RWPE1 (cell line): ENCODE measurements around the gene TGM2.
A peak's percentile ranks its signal among the peaks of the same experiment; 100 is the strongest.

Experiments
- CTCF ChIA-PET: fragments of 350-600 bp; sonication (Branson Sonifier 250); formaldehyde crosslinking; extraction: SDS; loops from one replicate; lab custom pipeline; 2021; lab: Yijun Ruan, JAX
- POLR2A ChIA-PET: fragments of 400-600 bp; formaldehyde crosslinking; extraction: SDS; loops from one replicate; lab custom pipeline; 2020; ENCODE audit warnings: antibody characterized with exemption; ENCODE audit not compliant: low non-redundant PET; lab: Yijun Ruan, JAX
- DNase-seq: peaks from one replicate; pipeline ENCODE4 v3.0.0; 2012; ENCODE audit warnings: low spot score
- H3K27ac ChIP-seq: fragments of 450-650 bp; 2 replicates; pipeline ENCODE4 v1.5.1; 2017
- CTCF ChIP-seq: fragments of 450-650 bp; conservative IDR thresholded peaks from 2 replicates; pipeline ENCODE4 v1.5.1; 2017; ENCODE audit warnings: low read depth, mild to moderate bottlenecking

The TGM2 gene

DNA sequence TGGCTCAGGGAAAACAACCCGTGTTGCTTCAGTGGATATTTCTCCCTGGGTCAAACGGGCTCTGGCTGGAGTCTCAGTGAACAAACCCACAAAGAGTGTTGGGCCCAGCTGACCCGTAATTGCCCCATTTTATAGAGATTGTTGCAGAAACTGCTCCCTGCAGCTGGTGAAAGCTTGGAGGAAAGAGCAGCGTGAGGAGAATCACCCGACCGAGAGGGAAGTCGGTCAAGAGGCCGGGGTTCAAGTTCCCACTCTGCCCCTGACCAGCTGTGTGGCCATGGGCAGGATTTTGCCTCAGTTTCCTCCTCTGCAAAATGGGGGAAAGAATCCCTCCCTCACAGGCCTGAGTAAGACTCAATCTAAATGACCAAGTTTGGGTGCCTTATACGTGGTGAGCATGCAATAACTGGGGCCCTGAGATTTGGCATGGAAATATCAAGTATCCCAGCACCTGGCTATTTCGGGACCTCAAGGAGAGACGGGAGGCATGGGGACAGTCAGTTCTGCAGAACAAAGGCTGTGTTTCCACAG lies 1.7 kb upstream of the TGM2 start:
- no peak for TF ChIP-seq CTCF
- CTCF ChIA-PET = interaction anchor here (0.6 to 5.7 kb wide), 9 partner anchors 52 to 603 kb away, joined by 3 to 47 read pairs (median 4); no protein-coding TSS in a partner anchor
- DNase-seq = no peak
- H3K27ac ChIP-seq = peak overlapping the region; percentile 86; the same call in 1 of the 2 replicates
- POLR2A ChIA-PET = no interaction called here

DNA sequence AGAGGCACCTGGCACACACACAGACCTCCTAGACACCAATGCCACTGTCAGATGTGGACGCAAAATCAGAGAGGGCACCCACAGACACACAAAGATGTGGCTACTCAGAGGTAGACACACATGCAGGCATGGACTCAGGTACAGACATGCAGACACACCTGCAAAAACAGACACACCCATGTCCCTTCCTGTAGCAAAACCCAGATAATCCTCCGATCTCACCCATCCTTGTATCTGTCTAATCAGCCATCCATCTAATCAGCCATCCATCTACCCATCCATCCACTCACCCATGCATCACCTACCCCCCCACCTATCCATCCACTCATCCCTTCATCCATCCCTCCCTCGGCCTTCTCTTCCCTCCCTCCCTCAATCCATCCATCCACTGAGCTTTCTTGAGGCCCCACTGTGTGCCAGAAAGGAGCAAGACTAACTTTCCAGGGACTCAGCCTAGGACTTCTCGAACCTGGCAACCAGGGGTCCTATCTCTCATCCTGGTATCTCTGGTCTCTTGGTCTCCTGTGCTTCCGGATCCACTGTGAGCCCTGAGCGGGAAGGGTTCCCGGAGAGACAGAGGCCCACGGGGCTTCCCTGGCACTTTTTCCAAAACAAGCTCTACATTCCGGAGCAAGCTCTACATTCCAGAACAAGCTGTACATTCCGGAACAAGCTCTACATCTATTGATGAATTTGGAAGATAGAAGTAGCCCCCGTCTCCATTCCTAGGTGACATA lies 1.1 kb upstream of the TGM2 start:
- no peak for DNase-seq
- TF ChIP-seq CTCF = no peak
- ChIA-PET POLR2A (no interaction called here), CTCF (interaction anchor here (0.7 to 5.7 kb wide), 8 partner anchors 36 to 522 kb away, joined by 3 to 47 read pairs (median 4); no protein-coding TSS in a partner anchor)
- H3K27ac ChIP-seq = peak overlapping the region; percentile 86; the same call in 1 of the 2 replicates

GRCh38 chr20:38164624-38165088 lies 414 bp downstream of the TGM2 start:
- no peak for DNase-seq
- no peak overlapping the region; the same call in 1 of the 2 replicates for H3K27ac ChIP-seq
- ChIA-PET POLR2A (no interaction called here), CTCF (interaction anchor here (0.6 to 2.6 kb wide), 14 partner anchors 12 to 1151 kb away, joined by 3 to 25 read pairs (median 6); no protein-coding TSS in a partner anchor)
- TF ChIP-seq CTCF = no peak

DNA sequence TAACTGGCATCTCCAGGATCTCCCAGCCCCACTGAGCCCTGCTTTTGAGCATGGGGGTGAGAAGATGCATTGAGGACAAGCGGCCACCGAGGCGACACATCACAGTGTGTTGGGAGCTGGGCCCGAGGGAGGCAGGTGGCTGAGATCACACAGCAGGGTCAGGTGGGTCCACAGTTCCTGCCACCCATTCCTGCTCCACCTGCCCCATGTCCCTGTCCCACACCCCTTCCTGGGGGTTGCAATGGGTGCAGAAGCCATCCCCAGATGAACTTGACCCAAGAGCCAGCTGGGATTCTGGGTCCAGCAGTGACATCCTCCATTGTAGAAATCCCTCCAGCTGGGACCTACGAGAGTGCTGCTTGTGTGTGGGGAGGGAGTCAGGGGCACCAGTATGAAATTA lies 1.0 kb downstream of the TGM2 start:
- CTCF ChIA-PET = interaction anchor here (0.6 to 2.6 kb wide), 11 partner anchors 13 to 1150 kb away, joined by 3 to 25 read pairs (median 6); no protein-coding TSS in a partner anchor
- POLR2A ChIA-PET = no interaction called here
- no peak for TF ChIP-seq CTCF
- no peak for DNase-seq
- H3K27ac ChIP-seq = no peak overlapping the region

DNA sequence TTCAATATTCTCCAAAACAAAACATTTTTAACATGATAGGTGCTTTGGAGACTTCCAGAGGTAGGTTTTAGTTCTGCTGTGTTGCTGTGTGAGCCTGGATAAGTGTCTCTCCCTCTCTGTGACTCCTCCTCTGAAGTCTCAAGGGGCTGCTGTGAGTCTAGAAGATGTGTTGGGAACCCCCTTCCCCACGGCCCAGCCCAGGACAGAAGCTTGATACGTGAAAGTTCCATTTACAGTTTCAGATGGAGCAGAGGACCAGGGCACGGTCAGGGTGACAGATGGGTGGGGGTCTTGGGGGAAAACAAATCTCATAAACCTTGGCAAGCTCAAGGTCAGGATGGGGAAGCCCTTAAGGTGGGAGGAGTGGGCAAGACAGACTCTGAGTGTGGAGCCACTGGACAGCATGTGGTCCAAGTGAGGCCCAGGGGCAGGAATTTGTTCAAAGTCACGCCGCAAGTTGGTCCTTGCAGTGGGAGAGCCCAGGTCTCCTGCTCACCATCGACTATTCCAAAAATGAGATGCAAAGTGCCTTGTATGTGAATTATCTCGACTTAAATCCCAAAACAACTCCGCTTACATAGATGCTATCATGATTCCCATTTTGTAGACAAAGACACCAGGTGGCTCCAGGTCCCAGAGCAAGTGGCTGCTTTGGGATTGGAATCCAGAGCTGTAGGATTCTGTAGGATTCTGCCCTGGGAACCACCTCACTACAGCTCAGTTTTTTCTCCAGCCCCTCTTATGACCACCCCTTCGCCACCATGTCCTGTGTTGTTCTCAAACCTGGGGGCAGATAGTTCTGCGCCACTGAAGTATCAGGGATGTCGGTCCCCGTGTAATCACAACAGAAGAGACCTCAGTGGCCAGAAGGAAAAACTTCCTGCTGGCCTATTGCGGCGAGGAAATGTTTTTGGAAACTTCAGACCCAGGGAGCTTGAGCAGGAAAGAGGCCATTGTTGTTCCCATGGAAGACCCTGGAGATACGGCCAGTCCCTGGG lies 1.9 kb downstream of the TGM2 start:
- ChIA-PET CTCF (interaction anchor here (1.5 to 2.6 kb wide), 5 partner anchors 56 to 159 kb away, joined by 6 to 25 read pairs (median 11); no protein-coding TSS in a partner anchor), POLR2A (no interaction called here)
- DNase-seq = no peak
- TF ChIP-seq CTCF = no peak
- H3K27ac ChIP-seq = no peak overlapping the region

GRCh38 chr20:38162149-38162548 lies 2.9 kb downstream of the TGM2 start:
- no peak overlapping the region for H3K27ac ChIP-seq
- TF ChIP-seq CTCF = no peak
- CTCF ChIA-PET = interaction anchor here (1.0 to 1.1 kb wide), 2 partner anchors 89 to 104 kb away, joined by 4 to 5 read pairs; no protein-coding TSS in a partner anchor
- DNase-seq = no peak
- POLR2A ChIA-PET = no interaction called here
